ENCODE results near the gene ACP3. TPM values are rescaled to one million over a fixed set of nuclear protein-coding genes. Genes with fewer than 3 reads are reported as not detected.

Gene ACP3
- total and polyA plus RNA-seq, 2 donors = 2.5 to 2.8 TPM

GRCh38 chr3:132348531-132348930, 31.3 kb downstream of the ACP3 start:
- no peaks in the 10 kb centered on the region for H3K9me3 ChIP-seq (ENCODE audit: control insufficient read depth in 2 of 2, insufficient read depth in 1 of 2, low read length in 1 of 2)
- 93% methylated on average over 1 of the region's 1 CpG for WGBS
- H3K36me3 ChIP-seq (ENCODE audit: control insufficient read depth in 2 of 2, insufficient read depth in 2 of 2, low read length in 1 of 2) = no peaks in the 10 kb centered on the region
- no peak overlapping the region for H3K4me3 ChIP-seq (ENCODE audit: low read length in 2 of 2)
- H3K27me3 ChIP-seq (ENCODE audit: control insufficient read depth in 2 of 2, insufficient read depth in 1 of 2, low read length in 1 of 2) = no peaks in the 10 kb centered on the region
- no peak for DNase-seq (ENCODE audit: low read depth in 6 of 9, low spot score in 9 of 9)
- no peaks in the 10 kb centered on the region for H3K4me1 ChIP-seq (ENCODE audit: control insufficient read depth in 2 of 2, insufficient read depth in 2 of 2, low read length in 2 of 2)
- no peak overlapping the region for H3K27ac ChIP-seq (ENCODE audit: low read depth in 1 of 2, low read length in 1 of 2)

- Histone ChIP-seq H3K36me3 (ENCODE audit: control insufficient read depth in 2 of 2, insufficient read depth in 2 of 2, low read length in 1 of 2) (no peaks in the 10 kb centered on the region), H3K4me1 (ENCODE audit: control insufficient read depth in 2 of 2, insufficient read depth in 2 of 2, low read length in 2 of 2) (no peaks in the 10 kb centered on the region), H3K9me3 (ENCODE audit: control insufficient read depth in 2 of 2, insufficient read depth in 1 of 2, low read length in 1 of 2) (no peaks in the 10 kb centered on the region), H3K27ac (ENCODE audit: low read depth in 1 of 2, low read length in 1 of 2) (no peak overlapping the region), H3K4me3 (ENCODE audit: low read length in 2 of 2) (no peak overlapping the region), H3K27me3 (ENCODE audit: control insufficient read depth in 2 of 2, insufficient read depth in 1 of 2, low read length in 1 of 2) (no peaks in the 10 kb centered on the region)
- 61% methylated on average over 1 of the region's 1 CpG for WGBS
- DNase-seq (ENCODE audit: low read depth in 6 of 9, low spot score in 9 of 9) = no peak
Observed at GRCh38 chr3:132350814-132351213, 33.6 kb downstream of the ACP3 start.

GRCh38 chr3:132351222-132351806, 34.1 kb downstream of the ACP3 start:
- H3K27me3 ChIP-seq (ENCODE audit: control insufficient read depth in 2 of 2, insufficient read depth in 1 of 2, low read length in 1 of 2) = no peaks in the 10 kb centered on the region
- WGBS = 95% methylated on average over 5 of the region's 5 CpGs
- no peak for DNase-seq (ENCODE audit: low read depth in 6 of 9, low spot score in 9 of 9)
- H3K9me3 ChIP-seq (ENCODE audit: control insufficient read depth in 2 of 2, insufficient read depth in 1 of 2, low read length in 1 of 2) = no peaks in the 10 kb centered on the region
- no peak overlapping the region for H3K4me3 ChIP-seq (ENCODE audit: low read length in 2 of 2)
- no peaks in the 10 kb centered on the region for H3K36me3 ChIP-seq (ENCODE audit: control insufficient read depth in 2 of 2, insufficient read depth in 2 of 2, low read length in 1 of 2)
- no peaks in the 10 kb centered on the region for H3K4me1 ChIP-seq (ENCODE audit: control insufficient read depth in 2 of 2, insufficient read depth in 2 of 2, low read length in 2 of 2)
- H3K27ac ChIP-seq (ENCODE audit: low read depth in 1 of 2, low read length in 1 of 2) = no peak overlapping the region

GRCh38 chr3:132352556-132353143, 35.4 kb downstream of the ACP3 start:
- Histone ChIP-seq H3K4me1 (ENCODE audit: control insufficient read depth in 2 of 2, insufficient read depth in 2 of 2, low read length in 2 of 2) (no peaks in the 10 kb centered on the region), H3K4me3 (ENCODE audit: low read length in 2 of 2) (no peak overlapping the region), H3K27me3 (ENCODE audit: control insufficient read depth in 2 of 2, insufficient read depth in 1 of 2, low read length in 1 of 2) (no peaks in the 10 kb centered on the region), H3K36me3 (ENCODE audit: control insufficient read depth in 2 of 2, insufficient read depth in 2 of 2, low read length in 1 of 2) (no peaks in the 10 kb centered on the region), H3K27ac (ENCODE audit: low read depth in 1 of 2, low read length in 1 of 2) (no peak overlapping the region), H3K9me3 (ENCODE audit: control insufficient read depth in 2 of 2, insufficient read depth in 1 of 2, low read length in 1 of 2) (no peaks in the 10 kb centered on the region)
- DNase-seq (ENCODE audit: low read depth in 6 of 9, low spot score in 9 of 9) = peak; percentile 8 to 72 (median 45)
- 32% methylated on average over 6 of the region's 6 CpGs for WGBS

GRCh38 chr3:132354916-132355702, 37.9 kb downstream of the ACP3 start:
- H3K36me3 ChIP-seq (ENCODE audit: control insufficient read depth in 2 of 2, insufficient read depth in 2 of 2, low read length in 1 of 2) = no peaks in the 10 kb centered on the region
- H3K4me1 ChIP-seq (ENCODE audit: control insufficient read depth in 2 of 2, insufficient read depth in 2 of 2, low read length in 2 of 2) = no peaks in the 10 kb centered on the region
- H3K4me3 ChIP-seq (ENCODE audit: low read length in 2 of 2) = no peak overlapping the region
- no peak overlapping the region for H3K27ac ChIP-seq (ENCODE audit: low read depth in 1 of 2, low read length in 1 of 2)
- no peak for DNase-seq (ENCODE audit: low read depth in 6 of 9, low spot score in 9 of 9)
- H3K9me3 ChIP-seq (ENCODE audit: control insufficient read depth in 2 of 2, insufficient read depth in 1 of 2, low read length in 1 of 2) = no peaks in the 10 kb centered on the region
- 88% methylated on average over 9 of the region's 9 CpGs for WGBS
- H3K27me3 ChIP-seq (ENCODE audit: control insufficient read depth in 2 of 2, insufficient read depth in 1 of 2, low read length in 1 of 2) = no peaks in the 10 kb centered on the region

GRCh38 chr3:132356568-132356967, 39.4 kb downstream of the ACP3 start:
- no peaks in the 10 kb centered on the region for H3K27me3 ChIP-seq (ENCODE audit: control insufficient read depth in 2 of 2, insufficient read depth in 1 of 2, low read length in 1 of 2)
- no peaks in the 10 kb centered on the region for H3K36me3 ChIP-seq (ENCODE audit: control insufficient read depth in 2 of 2, insufficient read depth in 2 of 2, low read length in 1 of 2)
- H3K9me3 ChIP-seq (ENCODE audit: control insufficient read depth in 2 of 2, insufficient read depth in 1 of 2, low read length in 1 of 2) = no peaks in the 10 kb centered on the region
- H3K27ac ChIP-seq (ENCODE audit: low read depth in 1 of 2, low read length in 1 of 2) = no peak overlapping the region
- no peak overlapping the region for H3K4me3 ChIP-seq (ENCODE audit: low read length in 2 of 2)
- H3K4me1 ChIP-seq (ENCODE audit: control insufficient read depth in 2 of 2, insufficient read depth in 2 of 2, low read length in 2 of 2) = no peaks in the 10 kb centered on the region
- WGBS = 96% methylated on average over 5 of the region's 5 CpGs
- DNase-seq (ENCODE audit: low read depth in 6 of 9, low spot score in 9 of 9) = no peak

- H3K9me3 ChIP-seq (ENCODE audit: control insufficient read depth in 2 of 2, insufficient read depth in 1 of 2, low read length in 1 of 2) = no peaks in the 10 kb centered on the region
- H3K4me3 ChIP-seq (ENCODE audit: low read length in 2 of 2) = no peak overlapping the region
- H3K4me1 ChIP-seq (ENCODE audit: control insufficient read depth in 2 of 2, insufficient read depth in 2 of 2, low read length in 2 of 2) = no peaks in the 10 kb centered on the region
- DNase-seq (ENCODE audit: low read depth in 6 of 9, low spot score in 9 of 9) = no peak
- 98% methylated on average over 1 of the region's 1 CpG for WGBS
- H3K27ac ChIP-seq (ENCODE audit: low read depth in 1 of 2, low read length in 1 of 2) = no peak overlapping the region
- H3K36me3 ChIP-seq (ENCODE audit: control insufficient read depth in 2 of 2, insufficient read depth in 2 of 2, low read length in 1 of 2) = no peaks in the 10 kb centered on the region
- no peaks in the 10 kb centered on the region for H3K27me3 ChIP-seq (ENCODE audit: control insufficient read depth in 2 of 2, insufficient read depth in 1 of 2, low read length in 1 of 2)
Observed at GRCh38 chr3:132360717-132361116, 43.5 kb downstream of the ACP3 start.

GRCh38 chr3:132362329-132362728, 45.1 kb downstream of the ACP3 start:
- no peak for DNase-seq (ENCODE audit: low read depth in 6 of 9, low spot score in 9 of 9)
- Histone ChIP-seq H3K4me3 (ENCODE audit: low read length in 2 of 2) (no peak overlapping the region), H3K27me3 (ENCODE audit: control insufficient read depth in 2 of 2, insufficient read depth in 1 of 2, low read length in 1 of 2) (no peaks in the 10 kb centered on the region), H3K4me1 (ENCODE audit: control insufficient read depth in 2 of 2, insufficient read depth in 2 of 2, low read length in 2 of 2) (no peaks in the 10 kb centered on the region), H3K9me3 (ENCODE audit: control insufficient read depth in 2 of 2, insufficient read depth in 1 of 2, low read length in 1 of 2) (no peaks in the 10 kb centered on the region), H3K36me3 (ENCODE audit: control insufficient read depth in 2 of 2, insufficient read depth in 2 of 2, low read length in 1 of 2) (no peaks in the 10 kb centered on the region), H3K27ac (ENCODE audit: low read depth in 1 of 2, low read length in 1 of 2) (no peak overlapping the region)
- WGBS = 97% methylated on average over 2 of the region's 2 CpGs

GRCh38 chr3:132368515-132368914, 51.3 kb downstream of the ACP3 start:
- DNase-seq (ENCODE audit: low read depth in 6 of 9, low spot score in 9 of 9) = no peak
- Histone ChIP-seq H3K36me3 (ENCODE audit: control insufficient read depth in 2 of 2, insufficient read depth in 2 of 2, low read length in 1 of 2) (no peaks in the 10 kb centered on the region), H3K4me3 (ENCODE audit: low read length in 2 of 2) (no peak overlapping the region), H3K9me3 (ENCODE audit: control insufficient read depth in 2 of 2, insufficient read depth in 1 of 2, low read length in 1 of 2) (no peaks in the 10 kb centered on the region), H3K4me1 (ENCODE audit: control insufficient read depth in 2 of 2, insufficient read depth in 2 of 2, low read length in 2 of 2) (no peaks in the 10 kb centered on the region), H3K27me3 (ENCODE audit: control insufficient read depth in 2 of 2, insufficient read depth in 1 of 2, low read length in 1 of 2) (no peaks in the 10 kb centered on the region), H3K27ac (ENCODE audit: low read depth in 1 of 2, low read length in 1 of 2) (no peak overlapping the region)
- WGBS = 97% methylated on average over 2 of the region's 2 CpGs

Measured in thymus (tissue), 11 donors.